GM19328 (cell line): Measurements from ENCODE around the gene PDIA4.
"Not testable (repeated sequence)": the region's sequence is repeated elsewhere in the genome, so short reads cannot be mapped to it uniquely, and the experiment has no call there.

Experiments
- ATAC-seq: cut with Tn5 transposase; IDR thresholded peaks from one replicate; pipeline ENCODE4 v1.9.1; 2021; ENCODE audit warnings: mild to moderate bottlenecking, moderate library complexity; ENCODE audit not compliant: unreplicated experiment

Gene PDIA4, protein sequence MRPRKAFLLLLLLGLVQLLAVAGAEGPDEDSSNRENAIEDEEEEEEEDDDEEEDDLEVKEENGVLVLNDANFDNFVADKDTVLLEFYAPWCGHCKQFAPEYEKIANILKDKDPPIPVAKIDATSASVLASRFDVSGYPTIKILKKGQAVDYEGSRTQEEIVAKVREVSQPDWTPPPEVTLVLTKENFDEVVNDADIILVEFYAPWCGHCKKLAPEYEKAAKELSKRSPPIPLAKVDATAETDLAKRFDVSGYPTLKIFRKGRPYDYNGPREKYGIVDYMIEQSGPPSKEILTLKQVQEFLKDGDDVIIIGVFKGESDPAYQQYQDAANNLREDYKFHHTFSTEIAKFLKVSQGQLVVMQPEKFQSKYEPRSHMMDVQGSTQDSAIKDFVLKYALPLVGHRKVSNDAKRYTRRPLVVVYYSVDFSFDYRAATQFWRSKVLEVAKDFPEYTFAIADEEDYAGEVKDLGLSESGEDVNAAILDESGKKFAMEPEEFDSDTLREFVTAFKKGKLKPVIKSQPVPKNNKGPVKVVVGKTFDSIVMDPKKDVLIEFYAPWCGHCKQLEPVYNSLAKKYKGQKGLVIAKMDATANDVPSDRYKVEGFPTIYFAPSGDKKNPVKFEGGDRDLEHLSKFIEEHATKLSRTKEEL

DNA sequence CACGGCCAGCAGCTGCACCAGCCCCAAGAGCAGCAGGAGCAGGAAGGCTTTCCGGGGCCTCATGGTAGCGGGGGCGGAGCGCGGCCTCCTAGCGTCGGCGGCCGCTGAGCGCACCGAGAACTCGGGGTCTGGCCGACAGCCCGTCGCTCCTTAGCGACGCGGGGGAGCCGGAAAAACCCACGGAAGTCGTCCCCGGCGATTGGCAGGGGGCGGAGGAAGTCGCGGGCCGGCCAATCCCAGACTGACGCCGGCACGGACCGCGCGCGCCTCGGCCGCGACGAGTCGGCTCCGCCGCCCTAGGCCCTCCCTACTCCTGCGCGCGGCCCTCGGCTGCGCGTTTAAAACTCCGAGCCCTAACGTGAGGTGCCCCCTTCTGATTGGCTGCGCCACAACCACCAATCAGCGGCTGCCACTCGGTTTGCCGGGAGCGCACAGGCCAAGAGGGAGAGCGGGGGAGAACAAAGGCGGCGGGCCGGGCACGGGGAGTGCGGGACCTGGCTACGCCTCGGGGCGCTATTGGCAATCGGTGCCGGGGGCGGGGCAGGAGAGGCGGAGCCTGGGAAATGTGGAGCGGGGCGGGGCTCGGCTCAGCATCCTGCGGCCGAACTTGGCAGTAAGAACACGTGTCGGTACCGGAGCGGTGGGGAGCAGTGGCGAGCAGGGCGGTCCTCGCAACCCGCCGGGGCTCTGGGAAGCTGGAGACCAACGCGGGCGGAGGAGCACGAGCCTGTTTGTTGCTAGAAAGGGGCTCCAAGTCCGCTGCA lies at the start of gene PDIA4:
Gene PDIA4 (minus strand): TSS at position 160 of the 764 bp plus-strand sequence. CDS start 97 bp downstream, at position 63.
- peak; percentile 93 for ATAC-seq

DNA sequence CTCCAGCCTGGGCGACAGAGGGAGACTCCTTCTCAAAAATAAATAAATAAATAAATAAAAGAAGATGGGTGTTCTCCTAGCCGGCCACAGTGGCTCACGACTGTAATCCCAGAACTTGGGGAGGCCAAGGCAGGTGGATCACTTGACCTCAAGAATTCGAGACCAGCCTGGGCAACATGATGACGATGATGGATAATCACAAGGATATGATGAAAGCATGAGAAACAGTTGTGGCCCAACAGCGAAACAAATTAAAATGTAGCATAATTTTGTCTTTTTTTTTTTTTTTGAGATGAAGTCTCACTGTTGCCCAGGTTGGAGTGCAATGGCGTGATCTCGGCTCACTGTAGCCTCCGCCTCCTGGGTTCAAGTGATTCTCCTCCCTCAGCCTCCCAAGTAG lies 49.3 kb upstream of the PDIA4 start:
- no peak for ATAC-seq

DNA sequence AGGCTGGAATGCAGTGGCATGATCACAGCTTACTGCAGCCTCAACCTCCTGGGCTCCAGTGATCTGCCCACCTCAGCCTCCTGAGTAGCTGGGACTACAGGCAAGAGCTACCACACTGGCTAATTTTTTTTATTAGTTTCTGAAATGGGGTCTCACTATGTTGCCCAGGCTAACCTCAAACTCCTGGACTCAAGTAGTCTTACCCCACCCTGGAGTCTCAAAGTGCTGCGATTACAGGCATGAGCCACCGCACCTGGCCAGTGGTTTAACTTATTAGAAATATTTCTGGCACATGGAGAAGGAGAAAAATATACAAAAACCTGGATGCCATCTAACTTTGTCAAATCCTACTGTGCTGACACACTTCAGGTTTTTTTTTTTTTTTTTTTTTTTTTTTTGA lies 47.0 kb upstream of the PDIA4 start:
- ATAC-seq: no peak

DNA sequence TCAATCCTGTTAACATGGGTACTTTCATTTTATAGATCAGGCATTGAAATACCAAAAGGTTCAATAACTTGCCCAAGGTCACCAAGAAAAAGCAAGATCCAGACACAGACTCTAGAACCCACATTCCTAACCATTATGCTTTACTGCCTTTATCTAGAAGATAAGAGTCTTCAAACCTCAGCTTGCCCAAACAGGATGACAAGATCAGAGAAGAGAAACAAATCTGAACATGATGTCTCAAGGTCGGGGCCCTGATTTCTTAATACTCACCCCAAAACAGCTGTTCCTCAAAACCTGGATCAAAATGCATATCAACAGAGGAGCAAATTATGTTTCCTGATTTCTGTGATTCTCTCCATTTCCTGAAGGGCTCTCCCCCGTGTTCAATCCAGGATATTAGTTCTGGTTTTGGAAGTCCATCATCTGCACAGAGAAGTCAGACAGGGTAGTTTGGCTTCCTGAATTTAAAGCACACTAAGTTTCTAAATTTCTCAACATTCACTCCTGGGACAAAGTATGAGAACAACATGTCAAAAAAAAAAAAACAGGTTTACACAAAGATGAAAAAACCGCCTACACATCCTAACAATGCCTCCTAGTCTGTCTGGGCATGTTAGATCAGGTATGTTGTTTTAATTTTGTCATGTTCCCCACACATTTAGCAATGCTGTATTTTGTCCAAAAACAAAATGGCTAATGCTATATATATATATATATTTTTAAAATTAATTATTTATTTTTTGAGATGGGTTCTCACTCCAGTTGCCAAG lies 46.0 kb upstream of the PDIA4 start:
- no peak for ATAC-seq

DNA sequence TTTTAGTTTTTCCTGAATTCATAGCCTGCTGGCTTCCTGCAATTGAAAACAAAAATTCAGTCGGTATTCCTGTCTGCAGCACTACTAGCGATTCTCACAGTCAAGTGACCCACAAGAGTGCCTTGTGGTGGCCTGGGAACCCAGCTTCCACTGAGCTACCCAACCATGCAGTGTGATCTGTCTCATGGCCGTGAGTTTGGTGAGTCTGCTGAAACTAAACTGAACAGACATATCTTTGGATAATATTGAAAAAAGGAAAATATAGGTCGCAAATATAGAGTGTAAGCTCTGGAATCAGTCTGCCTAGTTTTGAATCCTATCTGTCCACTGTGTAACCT lies 44.1 kb upstream of the PDIA4 start:
- no peak for ATAC-seq

DNA sequence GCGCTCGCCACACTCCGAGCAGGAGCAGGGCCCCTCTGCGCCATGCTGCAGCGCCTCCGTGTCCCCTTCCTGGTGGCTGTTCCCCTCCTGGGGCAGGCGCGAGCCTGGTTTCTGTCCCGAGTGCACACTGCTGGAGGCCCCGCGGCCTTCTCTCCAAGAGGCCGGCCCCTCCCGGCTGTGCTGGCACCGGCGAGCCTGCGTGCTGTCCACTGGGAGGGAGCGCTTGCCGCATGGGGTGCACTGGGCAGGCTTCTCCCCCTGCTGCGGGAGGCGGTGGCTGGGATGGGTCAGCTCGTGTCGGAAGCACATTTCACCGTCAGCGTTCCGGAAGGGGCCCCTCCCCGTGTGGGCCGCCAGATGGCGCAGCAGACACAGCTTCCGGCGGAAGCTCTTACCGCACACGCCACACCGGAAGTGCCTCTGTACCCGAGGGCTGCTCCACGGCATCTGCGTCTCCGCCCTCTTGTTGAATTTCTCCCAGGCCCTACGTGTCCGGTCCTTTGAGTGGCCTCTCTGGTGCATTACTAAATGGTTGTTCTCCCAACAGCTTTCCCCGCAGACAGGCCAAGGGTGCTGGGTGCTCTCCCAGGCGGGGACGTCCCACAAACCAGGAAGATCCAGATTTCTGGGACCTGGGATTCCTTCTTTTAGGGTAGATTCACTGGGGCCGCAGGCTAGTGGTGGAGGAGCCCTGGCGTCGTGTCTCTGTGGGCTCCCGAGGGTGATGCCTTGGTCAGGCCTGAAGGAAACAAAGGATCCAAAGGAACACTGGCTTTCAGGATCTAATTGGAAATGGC lies 43.5 kb upstream of the PDIA4 start:
- ATAC-seq: no peak

DNA sequence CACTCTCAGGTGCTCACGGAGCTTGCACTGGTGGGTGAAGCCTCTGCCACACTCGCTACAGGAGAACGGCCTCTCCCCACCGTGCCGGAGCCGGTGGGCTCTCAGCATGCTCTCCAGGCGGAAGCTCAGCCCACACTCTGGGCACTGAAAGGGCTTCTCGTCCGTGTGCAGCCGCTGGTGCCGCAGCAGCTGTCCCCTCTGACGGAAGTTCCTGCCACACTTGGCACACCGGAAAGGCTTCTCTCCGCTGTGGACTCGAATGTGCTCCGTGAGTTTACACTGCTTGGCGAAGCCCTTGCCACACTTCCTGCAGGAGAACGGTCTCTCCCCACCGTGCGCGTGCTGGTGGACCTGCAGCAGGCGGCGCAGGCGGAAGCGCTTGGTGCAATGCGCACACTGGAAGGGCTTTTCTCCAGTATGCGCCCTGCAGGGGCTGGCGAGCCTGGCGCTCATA lies 42.9 kb upstream of the PDIA4 start:
- no peak for ATAC-seq

DNA sequence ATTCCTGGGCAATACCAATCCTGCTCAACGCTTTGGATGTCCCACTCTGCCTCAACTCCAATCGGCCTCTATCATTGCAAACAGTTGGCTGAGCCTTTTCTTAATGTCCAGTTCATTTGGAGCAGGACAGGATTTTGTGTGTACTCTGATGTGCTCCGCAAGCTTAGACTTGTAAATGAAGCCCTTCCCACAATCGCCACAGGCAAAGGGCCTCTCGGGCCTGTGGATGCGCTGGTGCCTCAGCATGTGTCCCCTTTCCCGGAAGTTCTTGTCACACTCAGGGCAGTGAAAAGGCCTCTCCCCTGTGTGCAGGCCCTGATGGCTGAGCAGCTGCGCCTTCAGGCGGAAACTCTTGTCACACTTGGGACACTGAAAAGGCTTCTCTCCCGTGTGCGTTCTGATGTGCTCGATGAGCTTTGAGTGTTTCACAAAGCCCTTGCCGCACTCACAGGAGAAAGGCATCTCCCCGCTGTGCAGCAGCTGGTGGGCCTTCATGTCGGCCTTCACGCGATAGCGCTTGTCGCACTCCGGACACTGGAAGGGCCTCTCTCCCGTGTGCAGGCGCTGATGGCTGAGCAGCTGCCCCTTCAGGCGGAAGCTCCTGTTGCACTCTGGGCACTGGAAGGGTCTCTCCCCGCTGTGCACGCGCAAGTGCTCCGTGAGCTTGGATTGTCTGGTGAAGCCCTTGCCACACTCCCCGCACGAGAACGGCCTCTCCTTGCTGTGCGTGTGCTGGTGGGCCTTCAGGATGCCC lies 42.2 kb upstream of the PDIA4 start:
- no peak for ATAC-seq

DNA sequence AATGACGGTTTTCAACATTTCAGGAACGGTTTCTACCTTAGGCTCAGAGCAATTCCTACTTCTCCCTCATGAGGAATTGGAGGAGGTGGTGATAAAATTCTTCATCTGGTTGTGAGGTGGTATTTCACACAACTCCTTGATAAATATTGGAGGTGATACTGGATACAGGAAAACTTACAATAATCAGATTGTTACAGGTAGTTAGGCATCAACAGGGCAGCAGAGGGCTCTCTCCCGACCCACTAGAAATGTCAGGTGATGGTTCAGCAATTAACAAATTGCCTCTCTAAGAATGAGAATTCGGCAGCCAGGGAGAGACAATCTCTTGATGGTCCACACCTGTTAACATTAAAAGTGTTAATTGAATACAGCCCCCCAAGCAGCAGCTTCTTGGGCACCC lies 39.6 kb upstream of the PDIA4 start:
- no peak for ATAC-seq

DNA sequence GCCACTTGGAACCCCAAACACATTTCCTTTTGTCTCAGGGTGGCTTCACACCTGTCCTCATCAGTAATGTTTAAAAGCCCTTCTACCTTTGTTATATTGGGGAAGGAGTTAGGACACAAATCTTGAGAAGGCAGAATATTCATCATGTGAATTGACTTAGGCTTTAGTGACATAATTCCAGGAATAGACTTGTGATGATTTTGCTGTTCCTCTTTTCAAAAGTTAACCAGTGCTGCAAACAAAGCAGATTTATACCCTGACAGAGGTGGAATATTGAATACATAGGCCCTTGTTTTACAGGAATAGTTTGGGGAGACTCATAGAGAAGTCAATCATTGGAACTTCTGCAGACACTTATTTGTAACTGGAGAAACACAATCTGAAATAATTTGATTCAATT lies 35.2 kb upstream of the PDIA4 start:
- ATAC-seq: no peak

DNA sequence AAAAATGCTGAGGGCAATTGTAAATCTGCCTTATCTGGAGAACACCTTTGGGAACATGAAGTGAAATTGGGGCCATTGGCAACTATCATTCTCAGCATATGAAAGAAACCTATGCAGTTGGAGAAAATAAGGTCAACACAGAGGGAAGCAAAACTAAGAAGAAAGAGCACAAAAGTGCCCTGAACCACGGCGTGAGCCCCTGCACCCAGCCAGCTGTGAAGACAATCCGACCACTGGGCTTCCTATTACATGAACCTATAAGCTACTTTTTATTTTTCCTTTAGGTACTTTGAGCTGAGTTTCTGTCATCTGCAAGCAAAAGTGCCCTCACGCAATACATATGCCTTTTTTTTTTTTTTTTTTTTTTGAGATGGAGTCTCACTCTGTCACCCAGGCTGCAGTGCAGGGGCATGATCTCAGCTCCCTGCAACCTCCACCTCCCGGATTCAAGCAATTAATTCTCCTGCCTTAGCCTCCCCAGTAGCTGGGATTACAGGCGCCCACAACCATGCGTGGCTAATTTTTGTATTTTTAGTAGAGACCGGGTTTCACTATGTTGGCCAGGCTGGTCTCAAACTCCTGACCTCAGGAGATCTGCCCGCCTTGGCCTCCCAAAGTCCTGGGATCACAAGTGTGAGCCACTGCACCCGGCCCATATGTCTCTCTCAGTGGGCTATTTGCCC lies 34.1 kb upstream of the PDIA4 start:
- not testable (repeated sequence) for ATAC-seq

DNA sequence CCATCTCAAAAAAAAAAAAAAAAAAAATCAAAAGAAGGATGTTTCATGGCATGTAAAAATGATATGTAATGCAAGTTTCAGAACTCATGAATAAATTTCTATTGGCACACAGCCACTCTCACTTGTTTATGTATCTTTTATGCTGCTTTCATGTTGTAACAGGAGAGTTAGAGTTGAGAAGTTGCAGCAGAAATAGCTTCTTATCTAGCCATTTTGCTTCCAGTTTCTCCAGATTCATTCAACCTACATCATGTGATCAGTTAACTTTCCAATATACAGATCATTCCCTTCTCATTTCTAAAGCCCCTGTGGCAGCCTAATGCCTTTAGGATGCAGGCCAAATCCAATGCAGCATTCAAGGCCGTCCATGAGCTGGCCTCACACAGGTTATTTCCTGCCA lies 31.9 kb upstream of the PDIA4 start:
- no peak for ATAC-seq

DNA sequence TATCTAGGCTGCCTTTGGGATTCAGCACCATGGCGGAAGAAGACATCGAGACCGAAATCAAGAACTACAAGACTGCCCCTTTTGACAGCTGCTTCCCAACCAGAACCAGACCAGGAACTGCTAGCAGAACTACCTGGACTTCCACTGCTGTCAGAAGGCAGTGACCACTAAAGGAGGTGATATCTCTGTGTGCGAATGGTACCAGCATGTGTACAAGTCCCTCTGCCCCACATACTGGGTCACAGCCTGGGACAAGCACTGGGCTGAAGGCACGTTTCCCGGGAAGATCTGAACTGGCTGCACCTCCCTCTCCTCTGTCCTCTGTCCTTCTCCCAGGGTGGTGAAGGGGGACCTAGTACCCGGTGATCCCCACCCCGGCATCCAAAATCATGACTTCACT lies 25.6 kb upstream of the PDIA4 start:
- ATAC-seq: no peak

DNA sequence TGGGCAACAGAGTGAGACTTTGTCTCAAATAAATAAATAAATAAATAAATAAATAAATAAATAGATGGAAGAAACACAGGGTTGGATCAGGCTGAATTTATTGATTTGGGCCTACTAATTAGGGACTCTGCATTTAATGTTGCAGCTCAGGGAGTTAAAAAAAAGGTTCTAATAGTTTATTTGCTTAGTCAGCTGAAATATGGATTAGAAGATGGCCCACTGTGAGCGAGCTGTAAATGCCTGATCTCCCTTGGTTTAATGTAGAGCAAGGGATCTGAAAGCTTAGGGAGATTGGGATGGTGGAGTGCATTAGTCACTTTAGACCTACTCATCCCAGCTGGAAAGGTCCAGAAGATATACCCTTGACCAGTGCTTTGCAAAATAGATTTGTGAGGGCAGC lies 25.1 kb upstream of the PDIA4 start:
- ATAC-seq: no peak

DNA sequence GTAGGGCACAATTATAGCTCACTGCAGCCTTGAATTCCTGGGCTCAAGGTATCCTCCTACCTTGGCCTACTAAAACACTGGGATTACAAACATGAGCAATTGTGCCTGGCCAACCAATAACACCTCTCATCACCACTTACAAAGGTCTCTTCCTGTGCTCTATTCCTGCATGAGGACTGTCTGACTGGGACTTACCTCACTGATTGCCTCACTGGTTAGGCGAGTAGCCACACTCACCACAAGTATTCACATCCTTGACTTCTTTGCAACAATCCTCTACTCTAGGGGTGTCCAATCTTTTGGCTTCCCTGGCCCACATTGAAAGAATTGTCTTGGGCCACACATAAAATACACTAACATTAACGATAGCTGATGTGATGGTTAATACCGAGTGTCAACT lies 22.6 kb upstream of the PDIA4 start:
- no peak for ATAC-seq

DNA sequence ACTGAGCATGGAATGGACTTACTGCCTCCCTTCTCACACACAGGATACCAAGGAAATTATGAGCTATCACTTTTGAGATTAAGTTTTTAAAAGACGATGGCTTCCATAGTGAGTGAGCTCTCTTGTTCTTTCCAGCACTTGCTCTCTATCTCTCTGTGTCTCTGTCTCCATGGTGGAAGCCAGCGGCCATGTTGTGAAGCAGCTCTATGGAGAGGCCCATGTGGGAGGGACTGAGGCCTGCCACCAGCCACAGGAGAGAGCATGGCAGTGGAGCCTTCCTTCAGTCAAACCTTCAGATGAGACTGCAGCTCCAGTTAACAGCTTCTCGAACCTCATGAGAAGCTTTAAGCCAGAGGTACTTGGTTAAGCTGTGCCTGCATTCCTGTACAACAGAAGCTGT lies 20.5 kb upstream of the PDIA4 start:
- no peak for ATAC-seq

DNA sequence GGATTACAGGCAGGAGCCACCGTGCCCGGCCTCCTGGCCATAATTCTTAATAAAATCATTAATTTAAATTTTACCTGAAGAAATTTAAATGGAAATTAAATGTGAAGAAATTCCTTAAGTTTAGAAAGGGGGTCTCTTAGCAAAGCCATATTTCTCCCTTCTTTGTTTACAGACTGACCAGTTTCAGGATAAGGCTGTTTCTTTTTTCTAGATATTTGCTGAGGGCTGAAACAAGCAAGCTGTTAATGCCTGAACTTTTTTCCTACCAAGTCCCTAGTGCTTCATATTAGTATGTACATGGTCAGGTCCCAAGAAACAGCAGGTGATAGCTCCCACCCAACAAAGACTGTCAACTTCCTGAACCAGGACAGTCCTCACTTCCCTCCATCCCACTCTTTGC lies 18.1 kb upstream of the PDIA4 start:
- ATAC-seq: no peak

DNA sequence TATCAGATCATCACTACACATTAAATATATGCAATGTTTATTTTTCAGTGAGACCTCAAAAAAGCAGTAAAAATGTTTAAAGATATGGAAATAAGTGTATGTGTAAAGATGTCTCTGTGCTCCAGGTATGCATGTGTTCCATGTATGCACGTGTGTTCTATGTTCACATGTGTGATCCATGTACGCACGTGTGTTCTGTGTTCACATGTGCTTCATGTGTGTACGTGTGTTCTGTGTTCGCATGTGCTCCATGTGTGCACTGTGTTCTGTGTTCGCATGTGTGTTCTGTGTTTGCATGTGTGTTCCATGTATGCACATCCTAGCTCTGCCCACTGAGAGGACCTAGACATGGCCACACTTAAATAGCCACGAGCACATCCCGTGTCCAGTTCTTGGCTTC lies 15.6 kb upstream of the PDIA4 start:
- no peak for ATAC-seq

DNA sequence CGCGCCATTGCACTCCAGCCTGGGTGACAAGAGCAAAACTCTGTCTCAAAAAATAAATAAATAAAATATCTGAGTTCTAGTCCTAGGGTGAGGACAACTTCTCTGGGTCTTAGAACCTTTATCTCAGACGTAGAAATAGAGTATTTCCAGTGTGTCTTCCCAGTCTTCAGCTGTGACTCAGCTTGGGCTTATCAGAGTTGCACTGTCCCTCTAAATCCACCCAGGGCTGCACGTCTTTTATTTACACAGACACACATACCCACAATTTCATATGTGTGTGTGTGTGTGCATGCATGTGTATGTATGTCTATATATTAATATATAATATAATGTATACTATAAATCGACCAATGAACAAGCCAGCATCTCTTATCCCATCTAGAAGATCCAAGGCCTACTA lies 13.0 kb upstream of the PDIA4 start:
- no peak for ATAC-seq
